ENCODE results near the gene GLS.

Gene GLS

DNA sequence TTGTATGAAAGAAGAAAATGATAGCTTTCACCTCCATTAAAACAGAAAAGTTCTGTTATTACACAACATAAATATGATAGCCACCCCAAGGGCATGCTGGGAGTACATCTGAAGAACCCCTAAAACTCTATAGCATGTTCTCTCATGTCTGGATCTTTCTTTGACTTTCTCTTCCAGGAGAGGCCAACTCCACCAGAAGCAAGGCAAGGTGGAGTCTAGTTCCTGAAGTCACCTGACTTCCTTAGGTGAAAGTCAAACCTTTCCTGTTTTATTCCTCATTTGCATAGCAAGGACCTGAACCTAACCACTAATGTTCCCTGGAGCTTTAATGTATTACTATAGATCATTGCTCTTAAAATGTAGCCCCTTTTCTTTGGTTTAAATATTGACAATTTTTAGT, 127.7 kb downstream of the GLS start (continued):
- TF ChIP-seq ZNF433 (tag by site-specific recombination; IDR thresholded peaks at IDR 0.05; ENCODE audit: low read depth) (no peak), SCRT2 (tag by site-specific recombination; IDR thresholded peaks at IDR 0.05) (no peak)

DNA sequence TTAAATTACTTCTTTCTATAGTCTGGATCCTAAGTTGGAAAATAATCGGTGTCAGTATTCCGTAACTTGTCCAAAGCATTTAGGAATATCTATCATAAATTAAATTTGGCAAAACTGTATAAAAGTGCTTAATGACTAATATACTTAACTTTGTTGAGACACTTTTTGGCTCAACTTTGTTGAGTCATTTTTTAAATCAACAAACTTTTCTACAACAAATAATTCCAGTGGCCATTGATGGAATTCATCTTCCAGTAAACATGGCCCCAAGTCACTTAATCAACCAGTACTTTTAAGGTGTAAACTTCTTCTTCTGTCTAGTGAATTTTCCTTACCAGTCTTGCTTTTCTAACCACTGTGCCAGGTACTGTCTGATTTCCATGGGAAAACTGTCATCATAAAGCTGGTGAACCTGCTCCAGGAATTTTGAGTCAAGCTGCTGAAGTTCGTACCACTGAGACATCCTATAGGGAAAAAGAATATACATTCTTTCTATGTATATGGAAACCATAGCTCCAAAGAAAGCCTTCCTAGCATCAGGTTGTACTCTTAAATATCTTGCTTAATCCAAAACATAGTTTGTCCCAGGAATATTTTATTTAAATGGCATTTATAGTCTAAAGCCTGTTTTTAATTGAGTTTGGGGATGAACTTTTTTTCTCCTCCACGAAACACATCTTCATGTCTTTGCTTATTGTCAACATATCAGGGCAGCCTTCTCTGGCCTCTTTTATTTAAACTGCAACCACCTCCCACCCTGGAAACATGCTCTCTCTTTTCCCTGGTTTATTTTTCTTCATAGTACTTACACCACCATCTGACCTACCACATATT, 129.1 kb downstream of the GLS start:
- no peak overlapping the region for H3K4me3 ChIP-seq (ENCODE audit: low read depth, low read length)
- TF ChIP-seq FEZF1 (tag by site-specific recombination; IDR thresholded peaks at IDR 0.05) (no peak), ZNF677 (tag by site-specific recombination; IDR thresholded peaks at IDR 0.05) (no peak), ZNF571 (tag by site-specific recombination; IDR thresholded peaks at IDR 0.05) (no peak), ZNF433 (tag by site-specific recombination; IDR thresholded peaks at IDR 0.05; ENCODE audit: low read depth) (no peak), ZNF629 (tag by site-specific recombination; IDR thresholded peaks at IDR 0.05) (no peak), ZFHX2 (tag by site-specific recombination; conservative IDR thresholded peaks at IDR 0.05) (no peak)
- TF ChIP-seq, protein P1, sequence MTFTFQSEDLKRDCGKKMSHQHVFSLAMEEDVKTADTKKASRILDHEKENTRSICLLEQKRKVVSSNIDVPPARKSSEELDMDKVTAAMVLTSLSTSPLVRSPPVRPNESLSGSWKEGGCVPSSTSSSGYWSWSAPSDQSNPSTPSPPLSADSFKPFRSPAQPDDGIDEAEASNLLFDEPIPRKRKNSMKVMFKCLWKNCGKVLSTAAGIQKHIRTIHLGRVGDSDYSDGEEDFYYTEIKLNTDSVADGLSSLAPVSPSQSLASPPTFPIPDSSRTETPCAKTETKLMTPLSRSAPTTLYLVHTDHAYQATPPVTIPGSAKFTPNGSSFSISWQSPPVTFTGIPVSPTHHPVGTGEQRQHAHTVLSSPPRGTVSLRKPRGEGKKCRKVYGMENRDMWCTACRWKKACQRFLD (tag by site-specific recombination; IDR thresholded peaks at IDR 0.05): no peak
- TF ChIP-seq, protein P2, sequence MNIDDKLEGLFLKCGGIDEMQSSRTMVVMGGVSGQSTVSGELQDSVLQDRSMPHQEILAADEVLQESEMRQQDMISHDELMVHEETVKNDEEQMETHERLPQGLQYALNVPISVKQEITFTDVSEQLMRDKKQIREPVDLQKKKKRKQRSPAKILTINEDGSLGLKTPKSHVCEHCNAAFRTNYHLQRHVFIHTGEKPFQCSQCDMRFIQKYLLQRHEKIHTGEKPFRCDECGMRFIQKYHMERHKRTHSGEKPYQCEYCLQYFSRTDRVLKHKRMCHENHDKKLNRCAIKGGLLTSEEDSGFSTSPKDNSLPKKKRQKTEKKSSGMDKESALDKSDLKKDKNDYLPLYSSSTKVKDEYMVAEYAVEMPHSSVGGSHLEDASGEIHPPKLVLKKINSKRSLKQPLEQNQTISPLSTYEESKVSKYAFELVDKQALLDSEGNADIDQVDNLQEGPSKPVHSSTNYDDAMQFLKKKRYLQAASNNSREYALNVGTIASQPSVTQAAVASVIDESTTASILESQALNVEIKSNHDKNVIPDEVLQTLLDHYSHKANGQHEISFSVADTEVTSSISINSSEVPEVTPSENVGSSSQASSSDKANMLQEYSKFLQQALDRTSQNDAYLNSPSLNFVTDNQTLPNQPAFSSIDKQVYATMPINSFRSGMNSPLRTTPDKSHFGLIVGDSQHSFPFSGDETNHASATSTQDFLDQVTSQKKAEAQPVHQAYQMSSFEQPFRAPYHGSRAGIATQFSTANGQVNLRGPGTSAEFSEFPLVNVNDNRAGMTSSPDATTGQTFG (tag by site-specific recombination; IDR thresholded peaks at IDR 0.05; ENCODE audit: borderline replicate concordance): no peak
- TF ChIP-seq, protein P3, sequence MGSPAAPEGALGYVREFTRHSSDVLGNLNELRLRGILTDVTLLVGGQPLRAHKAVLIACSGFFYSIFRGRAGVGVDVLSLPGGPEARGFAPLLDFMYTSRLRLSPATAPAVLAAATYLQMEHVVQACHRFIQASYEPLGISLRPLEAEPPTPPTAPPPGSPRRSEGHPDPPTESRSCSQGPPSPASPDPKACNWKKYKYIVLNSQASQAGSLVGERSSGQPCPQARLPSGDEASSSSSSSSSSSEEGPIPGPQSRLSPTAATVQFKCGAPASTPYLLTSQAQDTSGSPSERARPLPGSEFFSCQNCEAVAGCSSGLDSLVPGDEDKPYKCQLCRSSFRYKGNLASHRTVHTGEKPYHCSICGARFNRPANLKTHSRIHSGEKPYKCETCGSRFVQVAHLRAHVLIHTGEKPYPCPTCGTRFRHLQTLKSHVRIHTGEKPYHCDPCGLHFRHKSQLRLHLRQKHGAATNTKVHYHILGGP (tag by site-specific recombination; IDR thresholded peaks at IDR 0.05): no peak
- no peak overlapping the region for H3K27ac ChIP-seq (ENCODE audit: extremely low read depth, low read depth, low read length)
- H3K9me3 ChIP-seq (ENCODE audit: control insufficient read depth, insufficient read depth, low read depth, low read length): no peaks in the 10 kb centered on the region
- ChIA-PET POLR2A (no interaction called here), CTCF (interaction anchor here (3.5 kb wide), 1 partner anchor 14 kb away, joined by 12 read pairs; no protein-coding TSS in a partner anchor)
- no peaks in the 10 kb centered on the region for H3K4me1 ChIP-seq (ENCODE audit: control insufficient read depth, insufficient read depth, low read length)
- H3K36me3 ChIP-seq (ENCODE audit: control insufficient read depth in 2 of 2, insufficient read depth in 1 of 2, low read length in 2 of 2): peaks cover 10 to 64% of the 10 kb centered on the region in 2 experiments

DNA sequence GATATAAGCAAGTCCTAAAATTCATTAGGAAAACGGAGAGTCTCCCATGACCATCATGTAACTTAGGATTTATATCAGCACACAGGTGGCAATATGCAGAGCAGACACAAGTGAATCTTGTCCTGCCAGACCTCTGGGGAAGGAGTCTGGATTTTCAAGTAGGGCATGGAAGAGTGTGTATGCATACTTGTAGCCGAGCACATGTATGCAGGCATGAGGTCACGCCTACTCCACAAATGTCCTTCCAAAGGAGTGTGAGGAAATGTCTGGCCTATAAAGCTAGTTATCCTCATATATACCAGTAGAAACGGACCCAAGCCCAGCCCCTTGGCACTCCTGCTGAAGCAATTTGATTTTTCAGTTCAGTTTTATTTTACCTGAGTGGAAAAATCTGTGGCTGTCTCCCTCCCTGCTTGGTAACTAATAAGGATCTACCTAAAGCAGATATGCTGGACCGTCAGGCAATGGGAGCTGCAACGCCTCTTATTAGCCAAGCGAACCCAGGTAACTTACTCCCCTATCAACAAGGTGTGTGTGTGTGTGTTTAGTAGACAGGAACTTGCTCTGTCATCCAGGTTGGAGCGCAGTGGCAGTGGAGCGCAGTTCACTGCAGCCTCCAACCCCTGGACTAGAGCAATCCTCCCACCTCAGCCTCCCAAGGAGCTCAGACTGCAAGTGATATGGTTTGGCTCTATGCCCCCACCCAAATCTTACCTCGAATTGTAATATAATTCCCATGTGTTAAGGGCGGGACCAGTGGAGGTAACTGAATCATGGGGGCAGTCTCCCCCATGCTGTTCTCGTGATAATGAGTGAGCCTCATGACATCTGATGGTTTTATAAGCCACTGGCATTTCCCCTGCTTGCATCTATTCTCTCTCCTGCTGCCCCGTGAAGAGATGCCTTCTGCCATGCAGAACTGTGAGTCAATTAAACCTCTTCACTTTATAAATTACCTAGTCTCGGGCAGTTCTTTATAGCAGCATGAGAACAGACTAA, 130.6 kb downstream of the GLS start:
- Histone ChIP-seq H3K36me3 (ENCODE audit: control insufficient read depth in 2 of 2, insufficient read depth in 1 of 2, low read length in 2 of 2) (peaks cover 10 to 49% of the 10 kb centered on the region in 2 experiments), H3K27ac (ENCODE audit: extremely low read depth, low read depth, low read length) (no peak overlapping the region), H3K4me3 (ENCODE audit: low read depth, low read length) (no peak overlapping the region), H3K4me1 (ENCODE audit: control insufficient read depth, insufficient read depth, low read length) (no peaks in the 10 kb centered on the region), H3K9me3 (ENCODE audit: control insufficient read depth, insufficient read depth, low read depth, low read length) (no peaks in the 10 kb centered on the region)
- POLR2A ChIA-PET: interaction anchor here (1.5 kb wide), 1 partner anchor 9 kb away, joined by 3 read pairs; no protein-coding TSS in a partner anchor
- CTCF ChIA-PET: interaction anchor here (3.5 kb wide), 1 partner anchor 15 kb away, joined by 12 read pairs; no protein-coding TSS in a partner anchor
- TF ChIP-seq ZNF2 (tag by site-specific recombination; IDR thresholded peaks at IDR 0.05) (no peak), ZNF248 (tag by site-specific recombination; IDR thresholded peaks at IDR 0.05) (no peak), ZNF146 (tag by site-specific recombination; IDR thresholded peaks at IDR 0.05) (no peak), ZNF658 (tag by site-specific recombination; IDR thresholded peaks at IDR 0.05) (no peak), ZNF112 (tag by site-specific recombination; IDR thresholded peaks at IDR 0.05) (no peak), KLF10 (tag by site-specific recombination; IDR thresholded peaks at IDR 0.05) (no peak), ZNF23 (tag by site-specific recombination; IDR thresholded peaks at IDR 0.05; ENCODE audit: borderline replicate concordance) (no peak)
- TF ChIP-seq, protein P4, sequence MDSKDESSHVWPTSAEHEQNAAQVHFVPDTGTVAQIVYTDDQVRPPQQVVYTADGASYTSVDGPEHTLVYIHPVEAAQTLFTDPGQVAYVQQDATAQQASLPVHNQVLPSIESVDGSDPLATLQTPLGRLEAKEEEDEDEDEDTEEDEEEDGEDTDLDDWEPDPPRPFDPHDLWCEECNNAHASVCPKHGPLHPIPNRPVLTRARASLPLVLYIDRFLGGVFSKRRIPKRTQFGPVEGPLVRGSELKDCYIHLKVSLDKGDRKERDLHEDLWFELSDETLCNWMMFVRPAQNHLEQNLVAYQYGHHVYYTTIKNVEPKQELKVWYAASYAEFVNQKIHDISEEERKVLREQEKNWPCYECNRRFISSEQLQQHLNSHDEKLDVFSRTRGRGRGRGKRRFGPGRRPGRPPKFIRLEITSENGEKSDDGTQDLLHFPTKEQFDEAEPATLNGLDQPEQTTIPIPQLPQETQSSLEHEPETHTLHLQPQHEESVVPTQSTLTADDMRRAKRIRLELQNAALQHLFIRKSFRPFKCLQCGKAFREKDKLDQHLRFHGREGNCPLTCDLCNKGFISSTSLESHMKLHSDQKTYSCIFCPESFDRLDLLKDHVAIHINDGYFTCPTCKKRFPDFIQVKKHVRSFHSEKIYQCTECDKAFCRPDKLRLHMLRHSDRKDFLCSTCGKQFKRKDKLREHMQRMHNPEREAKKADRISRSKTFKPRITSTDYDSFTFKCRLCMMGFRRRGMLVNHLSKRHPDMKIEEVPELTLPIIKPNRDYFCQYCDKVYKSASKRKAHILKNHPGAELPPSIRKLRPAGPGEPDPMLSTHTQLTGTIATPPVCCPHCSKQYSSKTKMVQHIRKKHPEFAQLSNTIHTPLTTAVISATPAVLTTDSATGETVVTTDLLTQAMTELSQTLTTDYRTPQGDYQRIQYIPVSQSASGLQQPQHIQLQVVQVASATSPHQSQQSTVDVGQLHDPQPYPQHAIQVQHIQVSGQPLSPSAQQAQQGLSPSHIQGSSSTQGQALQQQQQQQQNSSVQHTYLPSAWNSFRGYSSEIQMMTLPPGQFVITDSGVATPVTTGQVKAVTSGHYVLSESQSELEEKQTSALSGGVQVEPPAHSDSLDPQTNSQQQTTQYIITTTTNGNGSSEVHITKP (tag by site-specific recombination; IDR thresholded peaks at IDR 0.05): no peak
- TF ChIP-seq, protein P5, sequence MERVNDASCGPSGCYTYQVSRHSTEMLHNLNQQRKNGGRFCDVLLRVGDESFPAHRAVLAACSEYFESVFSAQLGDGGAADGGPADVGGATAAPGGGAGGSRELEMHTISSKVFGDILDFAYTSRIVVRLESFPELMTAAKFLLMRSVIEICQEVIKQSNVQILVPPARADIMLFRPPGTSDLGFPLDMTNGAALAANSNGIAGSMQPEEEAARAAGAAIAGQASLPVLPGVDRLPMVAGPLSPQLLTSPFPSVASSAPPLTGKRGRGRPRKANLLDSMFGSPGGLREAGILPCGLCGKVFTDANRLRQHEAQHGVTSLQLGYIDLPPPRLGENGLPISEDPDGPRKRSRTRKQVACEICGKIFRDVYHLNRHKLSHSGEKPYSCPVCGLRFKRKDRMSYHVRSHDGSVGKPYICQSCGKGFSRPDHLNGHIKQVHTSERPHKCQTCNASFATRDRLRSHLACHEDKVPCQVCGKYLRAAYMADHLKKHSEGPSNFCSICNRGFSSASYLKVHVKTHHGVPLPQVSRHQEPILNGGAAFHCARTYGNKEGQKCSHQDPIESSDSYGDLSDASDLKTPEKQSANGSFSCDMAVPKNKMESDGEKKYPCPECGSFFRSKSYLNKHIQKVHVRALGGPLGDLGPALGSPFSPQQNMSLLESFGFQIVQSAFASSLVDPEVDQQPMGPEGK (tag by site-specific recombination; IDR thresholded peaks at IDR 0.05): no peak

Measured in HEK293 (cell line).